KMS-11 (cell line): ENCODE measurements around the gene SF3A2.

Experiments
- H2AFZ ChIP-seq: fragments of 200-600 bp; sonication (generic); 2 replicates; pipeline ENCODE4 v1.6.1; 2016; ENCODE audit warnings: antibody characterized with exemption, mixed run types, low read depth
- H3K27ac ChIP-seq: fragments of 200-600 bp; sonication (generic); 2 replicates; pipeline ENCODE4 v1.6.1; 2016; ENCODE audit warnings: mild to moderate bottlenecking, mixed run types
- H3K27me3 ChIP-seq: fragments of 200-600 bp; sonication (generic); 2 replicates; pipeline ENCODE4 v1.6.1; 2017; ENCODE audit warnings: mild to moderate bottlenecking, low read depth, mixed run types, moderate library complexity; ENCODE audit not compliant: insufficient read depth
- H3K36me3 ChIP-seq: fragments of 200-600 bp; sonication (generic); 2 replicates; pipeline ENCODE4 v1.6.1; 2017; ENCODE audit warnings: mild to moderate bottlenecking, mixed run types; ENCODE audit not compliant: insufficient read depth
- H3K4me1 ChIP-seq: fragments of 200-600 bp; sonication (generic); 2 replicates; pipeline ENCODE4 v1.6.1; 2016; ENCODE audit warnings: mild to moderate bottlenecking, low read depth, mixed run types; ENCODE audit not compliant: poor library complexity, severe bottlenecking
- H3K4me2 ChIP-seq: fragments of 200-600 bp; sonication (generic); 2 replicates; pipeline ENCODE4 v1.7.0; 2016; ENCODE audit warnings: mild to moderate bottlenecking, mixed run types
- H3K4me3 ChIP-seq: fragments of 200-600 bp; sonication (generic); IDR thresholded peaks from 2 replicates; pipeline ENCODE4 v1.6.1; 2017; ENCODE audit warnings: low read depth, low read length, mixed read lengths; ENCODE audit not compliant: insufficient read depth
- H3K79me2 ChIP-seq: fragments of 200-600 bp; sonication (generic); 2 replicates; pipeline ENCODE4 v1.6.1; 2016; ENCODE audit warnings: low read depth, mixed run types; ENCODE audit not compliant: insufficient read depth
- H3K9ac ChIP-seq: fragments of 200-600 bp; sonication (generic); 2 replicates; pipeline ENCODE4 v1.6.1; 2016; ENCODE audit warnings: mild to moderate bottlenecking, mixed run types
- H4K20me1 ChIP-seq: fragments of 200-600 bp; sonication (generic); 2 replicates; pipeline ENCODE4 v1.6.1; 2016; ENCODE audit warnings: mild to moderate bottlenecking, mixed run types; ENCODE audit not compliant: insufficient read depth
- TF ChIP-seq, protein P1 (sequence below): fragments of 200-600 bp; sonication (generic); conservative IDR thresholded peaks from 2 replicates; pipeline ENCODE4 v1.6.1; 2017; ENCODE audit warnings: low read depth, mild to moderate bottlenecking, antibody characterized with exemption, low read length, moderate library complexity, mixed read lengths

Gene SF3A2

DNA sequence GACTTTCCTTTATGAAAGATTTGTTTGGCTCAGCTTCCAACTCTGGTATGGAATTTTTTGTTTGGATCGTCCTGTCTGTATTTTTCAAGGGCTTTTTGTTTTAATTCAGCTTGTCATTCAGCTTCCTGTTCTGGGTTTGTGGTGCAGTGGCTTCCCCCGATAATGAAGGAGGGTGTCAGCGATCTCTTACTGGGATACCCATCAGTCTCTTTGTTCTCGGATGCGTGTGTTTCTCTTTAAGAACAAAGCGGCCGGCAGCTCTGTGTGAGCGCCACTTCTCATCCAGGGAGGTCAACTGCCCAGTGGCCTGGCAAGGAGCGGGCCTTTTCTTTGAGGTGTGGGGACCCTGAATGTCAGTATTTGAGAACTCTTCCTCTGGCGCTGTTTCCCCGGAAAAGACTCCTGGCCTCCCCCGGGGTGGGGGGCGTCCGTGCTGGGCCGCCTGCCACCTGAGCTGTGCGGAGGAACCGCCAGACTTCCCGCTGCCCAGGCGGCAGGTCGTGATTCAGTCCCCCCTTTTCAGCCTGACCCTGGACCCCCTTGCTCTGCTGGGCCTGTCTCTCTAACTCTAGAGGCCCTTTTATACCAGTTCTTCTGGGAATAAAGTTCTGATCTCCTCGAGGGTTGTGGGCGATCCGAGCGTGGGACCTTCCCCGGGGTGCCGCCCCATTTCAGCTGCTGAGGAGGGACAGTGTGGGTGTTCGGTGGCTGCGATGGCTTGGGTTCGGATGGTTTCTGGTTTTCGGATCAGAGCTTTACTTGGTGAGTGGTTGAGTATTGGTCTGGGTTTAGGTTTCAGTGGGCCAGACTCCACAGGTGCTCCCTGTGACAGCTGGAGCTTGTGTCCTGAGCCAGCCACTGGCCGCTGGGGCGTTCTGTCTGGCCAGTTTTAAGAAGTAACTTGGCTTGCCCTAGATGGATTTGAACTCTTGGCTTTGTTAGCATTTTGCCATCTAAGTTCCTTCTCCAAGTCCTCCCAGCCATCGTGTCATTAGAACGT is 3.4 kb downstream of the SF3A2 start:
- Histone ChIP-seq H4K20me1 (peaks cover 32% of the 10 kb centered on the region), H3K27me3 (no peaks in the 10 kb centered on the region), H2AFZ (no peak overlapping the region), H3K9ac (no peak overlapping the region), H3K79me2 (peaks cover 75% of the 10 kb centered on the region), H3K4me1 (peaks cover 36% of the 10 kb centered on the region), H3K36me3 (no peaks in the 10 kb centered on the region; the same call in 1 of the 2 replicates), H3K4me3 (no peak overlapping the region), H3K4me2 (no peak overlapping the region; the same call in 1 of the 2 replicates), H3K27ac (no peak overlapping the region)
- TF ChIP-seq, protein P1, sequence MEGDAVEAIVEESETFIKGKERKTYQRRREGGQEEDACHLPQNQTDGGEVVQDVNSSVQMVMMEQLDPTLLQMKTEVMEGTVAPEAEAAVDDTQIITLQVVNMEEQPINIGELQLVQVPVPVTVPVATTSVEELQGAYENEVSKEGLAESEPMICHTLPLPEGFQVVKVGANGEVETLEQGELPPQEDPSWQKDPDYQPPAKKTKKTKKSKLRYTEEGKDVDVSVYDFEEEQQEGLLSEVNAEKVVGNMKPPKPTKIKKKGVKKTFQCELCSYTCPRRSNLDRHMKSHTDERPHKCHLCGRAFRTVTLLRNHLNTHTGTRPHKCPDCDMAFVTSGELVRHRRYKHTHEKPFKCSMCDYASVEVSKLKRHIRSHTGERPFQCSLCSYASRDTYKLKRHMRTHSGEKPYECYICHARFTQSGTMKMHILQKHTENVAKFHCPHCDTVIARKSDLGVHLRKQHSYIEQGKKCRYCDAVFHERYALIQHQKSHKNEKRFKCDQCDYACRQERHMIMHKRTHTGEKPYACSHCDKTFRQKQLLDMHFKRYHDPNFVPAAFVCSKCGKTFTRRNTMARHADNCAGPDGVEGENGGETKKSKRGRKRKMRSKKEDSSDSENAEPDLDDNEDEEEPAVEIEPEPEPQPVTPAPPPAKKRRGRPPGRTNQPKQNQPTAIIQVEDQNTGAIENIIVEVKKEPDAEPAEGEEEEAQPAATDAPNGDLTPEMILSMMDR = no peak

DNA sequence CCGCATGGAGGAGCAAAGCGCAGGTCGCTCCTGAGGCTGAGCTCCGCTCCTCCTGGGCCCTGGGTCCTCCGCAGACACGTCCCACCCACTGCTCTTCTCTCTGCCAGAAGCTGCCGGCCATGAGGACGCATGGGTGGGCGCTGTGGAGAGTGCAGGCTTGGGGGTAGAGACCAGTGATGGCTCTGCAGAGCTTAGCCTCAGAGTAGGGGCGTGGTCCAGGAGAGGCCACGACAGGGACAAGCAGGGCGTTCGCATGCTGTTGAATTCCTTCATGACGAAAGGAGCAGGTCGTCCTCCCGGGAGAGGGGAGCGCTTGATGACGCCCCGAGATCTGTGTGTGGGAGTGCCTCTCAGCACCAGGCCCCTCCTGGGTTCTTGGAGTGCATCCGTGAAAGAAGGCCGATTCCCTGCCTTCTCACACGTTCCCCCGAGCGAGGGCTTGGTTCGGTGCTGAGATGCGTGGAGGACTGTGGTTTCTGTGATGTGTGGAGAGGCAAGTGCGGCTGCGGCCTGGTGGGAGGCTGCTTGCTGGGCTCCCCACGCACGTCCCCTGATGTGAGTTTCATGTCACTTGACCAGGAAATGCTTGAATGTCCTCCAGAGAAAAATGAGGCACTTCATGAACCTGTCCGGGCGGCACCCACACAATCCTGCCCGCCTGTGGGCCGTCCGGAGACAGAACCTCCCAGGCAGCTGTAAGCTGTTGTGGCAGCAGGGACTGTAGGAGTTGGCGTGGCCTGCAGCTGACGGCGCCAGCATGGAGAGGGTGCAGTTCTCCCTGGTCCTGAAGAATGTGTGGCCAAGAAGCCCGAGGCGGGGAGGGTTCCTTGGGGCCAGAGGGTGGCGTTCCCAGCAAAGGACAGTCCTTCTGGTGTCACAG is 4.5 kb downstream of the SF3A2 start:
- Histone ChIP-seq H3K79me2 (peaks cover 66% of the 10 kb centered on the region), H3K4me3 (no peak overlapping the region), H3K9ac (no peak overlapping the region), H3K27me3 (no peaks in the 10 kb centered on the region), H3K4me2 (no peak overlapping the region), H4K20me1 (peaks cover 32% of the 10 kb centered on the region), H3K27ac (no peak overlapping the region), H2AFZ (no peak overlapping the region), H3K36me3 (no peaks in the 10 kb centered on the region; the same call in 1 of the 2 replicates), H3K4me1 (peaks cover 36% of the 10 kb centered on the region)
- TF ChIP-seq, protein P1 = no peak

DNA sequence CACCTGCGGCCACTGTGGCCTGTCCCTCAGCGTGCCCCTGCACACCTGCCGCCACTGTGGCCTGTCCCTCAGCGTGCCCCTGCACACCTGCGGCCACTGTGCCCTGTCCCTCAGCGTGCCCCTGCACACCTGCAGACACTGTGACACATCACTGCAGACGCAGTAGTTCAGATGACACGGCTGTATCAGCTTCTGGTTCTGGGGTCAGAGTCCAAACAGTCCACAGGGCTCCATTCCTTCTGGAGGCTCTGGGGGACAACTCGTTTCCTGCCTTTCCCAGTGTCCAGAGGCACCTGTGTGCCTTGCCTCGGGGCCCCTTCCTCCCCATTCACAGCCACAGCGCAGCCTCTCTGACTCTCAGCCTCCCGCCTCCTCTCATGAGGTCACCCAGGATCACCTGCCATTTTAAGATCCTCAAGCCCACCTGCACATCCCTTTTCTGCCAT is 5.5 kb downstream of the SF3A2 start:
- Histone ChIP-seq H3K4me1 (peaks cover 36% of the 10 kb centered on the region), H3K36me3 (no peaks in the 10 kb centered on the region; the same call in 1 of the 2 replicates), H3K79me2 (peaks cover 61% of the 10 kb centered on the region), H3K9ac (no peak overlapping the region), H4K20me1 (peaks cover 32% of the 10 kb centered on the region), H3K4me3 (no peak overlapping the region), H2AFZ (no peak overlapping the region), H3K4me2 (no peak overlapping the region), H3K27ac (no peak overlapping the region), H3K27me3 (no peaks in the 10 kb centered on the region)
- TF ChIP-seq, protein P1 = no peak

DNA sequence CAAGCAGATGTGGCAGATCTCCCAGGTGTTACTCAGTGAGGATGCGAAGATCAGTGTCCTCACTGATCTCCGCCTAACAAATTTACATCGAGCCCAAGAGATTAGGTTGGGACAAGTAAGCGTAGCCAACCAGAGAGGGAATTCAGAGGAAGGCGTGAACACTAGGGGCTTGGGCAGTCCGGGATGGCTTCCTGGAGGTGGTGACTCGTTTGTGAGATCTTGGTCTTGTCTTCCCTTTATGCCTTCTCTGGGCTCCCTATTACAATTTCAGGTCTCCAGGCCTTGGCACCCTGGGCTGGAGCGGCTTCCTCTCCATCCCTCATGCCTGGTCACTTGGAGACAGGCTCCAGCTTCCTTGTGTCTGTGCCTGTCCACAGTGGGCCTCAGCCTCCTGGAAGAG is 6.2 kb downstream of the SF3A2 start:
- peaks cover 54% of the 10 kb centered on the region for H3K79me2 ChIP-seq
- H3K27me3 ChIP-seq = no peaks in the 10 kb centered on the region
- H3K36me3 ChIP-seq = no peaks in the 10 kb centered on the region; the same call in 1 of the 2 replicates
- H3K4me2 ChIP-seq = no peak overlapping the region
- no peak overlapping the region for H3K27ac ChIP-seq
- H2AFZ ChIP-seq = no peak overlapping the region
- H3K4me1 ChIP-seq = peaks cover 29% of the 10 kb centered on the region
- no peak overlapping the region for H3K4me3 ChIP-seq
- H3K9ac ChIP-seq = no peak overlapping the region
- TF ChIP-seq, protein P1 = no peak
- H4K20me1 ChIP-seq = peaks cover 32% of the 10 kb centered on the region
